ENCODE results near the gene CFAP46. TPM values are rescaled to one million over a fixed set of nuclear protein-coding genes. Genes with fewer than 3 reads are reported as not detected.

The CFAP46 gene
- total RNA-seq, 4 donors from 2014 or later = 0.32 to 0.54 TPM; not detected in 2

DNA sequence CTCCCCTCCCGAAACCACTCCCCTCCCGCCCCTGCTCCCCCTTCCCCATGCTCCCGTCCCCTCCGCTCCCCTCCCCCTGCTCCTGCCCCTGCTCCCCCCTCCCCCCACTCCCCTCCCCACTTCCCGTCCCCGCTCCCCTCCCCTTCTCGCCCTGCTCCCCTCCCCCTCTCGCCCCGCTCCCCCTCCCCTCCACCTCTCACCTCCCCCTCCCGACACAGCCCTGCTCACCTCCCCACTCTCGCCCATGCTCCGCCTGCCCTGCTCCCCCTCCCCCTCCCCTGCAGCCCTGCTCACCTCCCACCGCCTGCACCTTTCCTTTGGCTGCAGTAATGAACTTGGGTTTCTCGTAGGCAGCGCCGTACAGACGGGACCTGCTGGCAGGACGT is 106.5 kb downstream of the CFAP46 start:
- WGBS, 2 donors = 47 to 56% methylated on average over 7 to 12 of the region's 18 CpGs
- TF ChIP-seq, protein P1, sequence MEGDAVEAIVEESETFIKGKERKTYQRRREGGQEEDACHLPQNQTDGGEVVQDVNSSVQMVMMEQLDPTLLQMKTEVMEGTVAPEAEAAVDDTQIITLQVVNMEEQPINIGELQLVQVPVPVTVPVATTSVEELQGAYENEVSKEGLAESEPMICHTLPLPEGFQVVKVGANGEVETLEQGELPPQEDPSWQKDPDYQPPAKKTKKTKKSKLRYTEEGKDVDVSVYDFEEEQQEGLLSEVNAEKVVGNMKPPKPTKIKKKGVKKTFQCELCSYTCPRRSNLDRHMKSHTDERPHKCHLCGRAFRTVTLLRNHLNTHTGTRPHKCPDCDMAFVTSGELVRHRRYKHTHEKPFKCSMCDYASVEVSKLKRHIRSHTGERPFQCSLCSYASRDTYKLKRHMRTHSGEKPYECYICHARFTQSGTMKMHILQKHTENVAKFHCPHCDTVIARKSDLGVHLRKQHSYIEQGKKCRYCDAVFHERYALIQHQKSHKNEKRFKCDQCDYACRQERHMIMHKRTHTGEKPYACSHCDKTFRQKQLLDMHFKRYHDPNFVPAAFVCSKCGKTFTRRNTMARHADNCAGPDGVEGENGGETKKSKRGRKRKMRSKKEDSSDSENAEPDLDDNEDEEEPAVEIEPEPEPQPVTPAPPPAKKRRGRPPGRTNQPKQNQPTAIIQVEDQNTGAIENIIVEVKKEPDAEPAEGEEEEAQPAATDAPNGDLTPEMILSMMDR (IDR thresholded peaks at IDR 0.05) = no peak
- no peak for TF ChIP-seq POLR2A (IDR thresholded peaks at IDR 0.05)
- intact Hi-C loops (cut with DNase I; ENCODE audit: low total_unique reads) = loop anchor here (5.0 kb wide), 1 partner anchor 286 kb away; no protein-coding TSS in a partner anchor
- H3K4me3 ChIP-seq (ENCODE audit: low read depth, poor library complexity, severe bottlenecking) = no peak overlapping the region
- DNase-seq (ENCODE audit: low spot score in 2 of 2) = no peak

DNA sequence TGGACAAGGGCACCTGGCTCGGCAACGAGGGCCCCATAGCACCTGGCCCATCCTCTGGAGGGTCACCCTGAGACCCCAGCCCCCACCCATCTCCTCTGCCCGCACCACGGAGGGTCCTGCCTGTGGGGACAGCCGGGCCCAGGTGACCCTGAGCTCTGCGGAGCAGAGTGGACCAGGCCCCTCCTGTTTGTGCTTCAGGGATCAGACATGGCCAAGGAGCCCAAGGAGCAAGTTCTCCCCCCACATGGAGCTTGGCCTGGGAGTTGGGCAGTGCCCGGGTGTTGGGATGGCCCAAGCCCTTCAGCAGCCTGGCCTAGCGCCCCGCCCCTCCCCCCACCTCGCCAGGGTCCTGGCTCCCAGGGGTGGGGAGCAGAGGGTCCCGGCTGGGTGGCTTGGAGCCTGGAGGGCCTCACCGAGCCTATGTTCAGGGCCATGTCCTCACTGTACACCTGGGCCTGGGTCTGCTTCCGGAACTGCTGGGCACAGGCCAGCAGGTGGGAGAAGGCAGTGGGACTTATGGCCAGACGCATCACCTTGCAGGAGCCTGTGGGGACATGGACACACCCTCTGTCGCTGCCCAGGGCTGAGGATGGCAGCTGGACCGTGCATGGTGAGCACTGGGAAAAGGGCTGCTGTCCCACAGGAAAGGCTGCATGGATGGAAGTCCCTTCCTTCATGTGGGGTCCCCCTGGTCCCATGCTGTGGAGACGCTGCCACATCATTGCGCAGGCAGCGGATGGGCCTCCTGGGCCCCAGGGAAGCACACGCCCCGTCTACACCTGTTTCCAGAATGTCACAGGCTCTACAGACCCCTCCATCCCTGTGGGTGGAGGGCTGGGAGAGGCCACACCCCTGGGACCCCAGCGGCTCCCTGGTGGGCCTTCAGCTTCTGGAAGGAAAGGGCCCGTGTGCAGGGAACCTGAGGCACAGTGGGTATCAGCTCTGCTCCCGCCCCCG is 107.2 kb downstream of the CFAP46 start:
- no peak overlapping the region for H3K4me3 ChIP-seq (ENCODE audit: low read depth, poor library complexity, severe bottlenecking)
- intact Hi-C loops (cut with DNase I; ENCODE audit: low total_unique reads) = loop anchor here (5.0 kb wide), 1 partner anchor 287 kb away; no protein-coding TSS in a partner anchor
- TF ChIP-seq, protein P1 (IDR thresholded peaks at IDR 0.05) = no peak
- TF ChIP-seq POLR2A (IDR thresholded peaks at IDR 0.05) = no peak
- 82 to 83% methylated on average over 15 to 21 of the region's 25 CpGs for WGBS, 2 donors
- DNase-seq (ENCODE audit: low spot score in 2 of 2) = peak; percentile 10 to 74

DNA sequence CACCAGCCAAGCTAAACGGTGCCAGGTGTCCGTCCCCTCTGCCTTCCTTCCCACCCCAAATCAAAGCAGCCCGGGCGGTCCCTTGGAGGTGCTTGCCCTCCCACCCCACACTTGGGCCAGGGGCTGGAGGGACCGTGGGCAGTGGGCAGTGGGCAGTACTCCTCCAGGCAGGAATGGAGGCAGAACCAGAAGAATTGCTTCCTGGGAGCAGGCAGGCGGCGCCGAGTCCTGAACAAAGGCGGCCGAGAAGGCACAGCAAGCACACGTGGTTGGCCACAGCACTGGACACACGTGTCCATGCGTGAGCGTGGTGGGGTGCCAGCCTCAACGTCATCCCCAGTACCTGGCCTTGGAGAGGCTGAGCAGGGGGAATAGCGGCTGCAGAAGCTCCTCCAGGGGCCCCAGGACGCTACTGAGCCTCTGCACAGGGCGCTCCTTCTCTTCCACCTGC is 108.0 kb downstream of the CFAP46 start:
- intact Hi-C loops (cut with DNase I; ENCODE audit: low total_unique reads) = no loop called here
- WGBS, 2 donors = 84 to 89% methylated on average over 17 to 18 of the region's 18 CpGs
- H3K4me3 ChIP-seq (ENCODE audit: low read depth, poor library complexity, severe bottlenecking) = no peak overlapping the region
- DNase-seq (ENCODE audit: low spot score in 2 of 2) = peak; percentile 5 to 77
- TF ChIP-seq, protein P1 (IDR thresholded peaks at IDR 0.05) = no peak
- TF ChIP-seq POLR2A (IDR thresholded peaks at IDR 0.05) = no peak

DNA sequence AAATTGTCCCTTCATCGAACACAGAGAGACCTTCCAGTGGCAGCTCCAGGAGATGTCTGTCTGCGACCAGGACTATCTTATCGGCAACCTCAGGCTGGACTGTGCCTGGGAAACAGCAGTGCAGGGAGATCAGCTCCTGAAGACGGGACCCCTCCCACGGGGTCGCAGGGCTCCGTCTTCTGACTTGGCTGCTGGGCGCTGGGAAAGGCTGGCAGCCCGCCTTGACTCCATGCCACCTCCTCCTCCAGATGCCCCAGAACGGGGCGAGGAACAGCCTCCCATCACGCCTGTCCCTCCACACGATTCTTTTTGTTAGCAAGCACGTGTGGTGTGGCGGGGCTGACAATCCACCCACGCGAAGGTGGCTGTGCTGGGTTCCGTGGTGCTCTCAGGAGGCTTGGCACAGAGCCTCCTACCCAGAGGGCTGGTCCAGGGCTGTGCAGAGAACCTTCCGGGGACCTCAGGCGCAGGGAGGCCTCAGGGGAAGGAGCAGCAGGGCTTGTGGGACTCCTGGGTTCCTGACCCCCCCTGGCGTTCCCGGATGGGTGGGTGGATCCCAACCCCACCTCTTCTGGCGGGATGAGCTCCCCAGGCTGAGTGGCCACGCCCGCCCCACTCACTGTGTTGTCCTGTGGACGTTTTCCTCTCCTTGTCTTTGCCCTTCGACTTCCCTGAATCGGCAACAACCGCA is 108.8 kb downstream of the CFAP46 start:
- peak; percentile 9 to 78 for DNase-seq (ENCODE audit: low spot score in 2 of 2)
- no peak overlapping the region for H3K4me3 ChIP-seq (ENCODE audit: low read depth, poor library complexity, severe bottlenecking)
- 43 to 62% methylated on average over 28 to 29 of the region's 29 CpGs for WGBS, 2 donors
- no peak for TF ChIP-seq POLR2A (IDR thresholded peaks at IDR 0.05)
- TF ChIP-seq, protein P1 (IDR thresholded peaks at IDR 0.05) = no peak
- intact Hi-C loops (cut with DNase I; ENCODE audit: low total_unique reads) = no loop called here

DNA sequence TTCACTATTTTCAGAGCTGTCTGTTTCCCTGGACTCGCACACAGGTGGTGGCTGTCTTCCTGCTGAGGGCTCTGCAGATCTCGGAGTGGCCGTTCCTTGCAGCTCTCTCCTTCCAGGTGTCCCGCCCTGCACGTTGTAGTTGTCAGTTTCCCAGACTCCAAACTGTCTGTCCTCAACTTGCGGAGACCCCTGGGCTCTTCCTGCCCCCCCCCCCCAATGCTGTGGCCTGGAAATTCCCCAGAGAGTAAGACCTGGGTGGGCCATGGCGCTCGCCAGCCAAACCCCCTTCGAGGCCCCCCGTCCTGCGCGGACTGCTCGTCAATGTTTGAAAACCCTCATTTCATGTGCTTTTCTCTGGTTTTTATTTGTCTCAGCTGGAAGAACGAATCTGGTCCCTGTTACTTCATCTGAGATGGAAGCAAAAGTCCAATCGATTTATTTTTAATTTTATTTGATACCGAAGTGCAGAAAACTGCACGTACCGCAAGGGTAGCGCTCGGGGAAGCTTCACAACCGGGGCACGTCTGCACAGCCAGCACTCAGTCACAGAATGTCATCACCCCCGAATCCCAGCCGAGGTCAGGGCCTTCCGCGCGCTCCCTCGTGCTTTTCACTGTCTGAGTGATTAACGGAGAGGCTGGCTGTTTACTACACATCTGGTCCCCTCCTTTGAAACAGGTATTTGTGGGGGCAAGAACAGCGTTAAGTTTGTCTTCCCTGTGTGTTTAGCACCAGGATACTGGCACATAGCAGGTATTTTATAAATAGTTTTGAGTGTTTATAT is 110.0 kb downstream of the CFAP46 start:
- TF ChIP-seq, protein P1 (IDR thresholded peaks at IDR 0.05) = no peak
- TF ChIP-seq POLR2A (IDR thresholded peaks at IDR 0.05) = no peak
- peak; percentile 6 to 76 for DNase-seq (ENCODE audit: low spot score in 2 of 2)
- intact Hi-C loops (cut with DNase I; ENCODE audit: low total_unique reads) = no loop called here
- H3K4me3 ChIP-seq (ENCODE audit: low read depth, poor library complexity, severe bottlenecking) = no peak overlapping the region
- WGBS, 2 donors = 36 to 39% methylated on average over 30 of the region's 30 CpGs

Data from lower leg skin (tissue), 4 donors.